HPDE6-E6E7 (cell line): ENCODE measurements around the gene TRIOBP.
"Not testable (repeated sequence)": the region's sequence is repeated elsewhere in the genome, so short reads cannot be mapped to it uniquely, and the experiment has no call there.

Experiments
- DNase-seq: peaks from one replicate; pipeline ENCODE4 v3.0.0; 2011; ENCODE audit warnings: missing footprints; ENCODE audit errors: extremely low spot score

TRIOBP gene

DNA sequence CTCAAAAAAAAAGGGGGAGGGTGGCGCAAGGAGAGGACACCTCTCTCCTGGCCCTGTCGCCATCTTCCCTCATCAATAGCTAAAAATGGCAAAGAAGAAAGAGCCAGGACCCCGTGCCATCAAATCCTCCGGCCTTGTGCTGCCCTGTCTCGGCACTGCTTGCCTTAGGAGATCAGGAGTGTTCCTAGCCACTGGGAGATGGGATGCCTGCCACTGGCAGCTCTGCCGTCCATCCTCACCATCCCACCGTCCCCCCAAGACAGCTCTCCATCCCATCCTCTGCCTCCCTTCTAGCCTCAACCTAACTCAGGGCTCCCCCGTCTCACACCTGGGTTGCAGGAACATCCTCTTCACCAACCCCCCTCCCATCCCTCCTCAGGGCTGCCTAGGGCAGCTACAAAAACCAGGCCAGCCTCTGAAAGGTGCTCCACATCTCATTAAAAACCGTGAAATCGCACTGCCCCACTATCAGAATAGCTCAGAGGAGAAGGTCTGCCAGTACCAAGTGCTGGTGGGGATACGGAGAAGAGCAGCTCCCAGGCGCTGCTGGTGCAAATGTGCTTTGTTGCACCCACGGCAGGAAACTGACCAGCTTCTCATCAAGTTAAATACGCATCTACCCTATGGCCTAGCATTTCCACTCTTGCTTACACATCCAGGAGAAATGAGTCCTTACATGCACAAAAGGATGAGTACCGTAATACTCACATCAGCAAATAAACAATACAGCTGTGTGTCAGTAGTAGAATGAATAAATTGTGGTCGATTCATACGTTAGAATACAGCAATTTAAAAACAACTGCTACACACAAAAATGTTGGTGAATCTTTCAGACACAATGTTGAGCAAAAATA lies 79.2 kb downstream of the TRIOBP start:
- peak; percentile 67 for DNase-seq

GRCh38 chr22:37776639-37777005 lies 79.8 kb downstream of the TRIOBP start:
- DNase-seq: no peak

DNA sequence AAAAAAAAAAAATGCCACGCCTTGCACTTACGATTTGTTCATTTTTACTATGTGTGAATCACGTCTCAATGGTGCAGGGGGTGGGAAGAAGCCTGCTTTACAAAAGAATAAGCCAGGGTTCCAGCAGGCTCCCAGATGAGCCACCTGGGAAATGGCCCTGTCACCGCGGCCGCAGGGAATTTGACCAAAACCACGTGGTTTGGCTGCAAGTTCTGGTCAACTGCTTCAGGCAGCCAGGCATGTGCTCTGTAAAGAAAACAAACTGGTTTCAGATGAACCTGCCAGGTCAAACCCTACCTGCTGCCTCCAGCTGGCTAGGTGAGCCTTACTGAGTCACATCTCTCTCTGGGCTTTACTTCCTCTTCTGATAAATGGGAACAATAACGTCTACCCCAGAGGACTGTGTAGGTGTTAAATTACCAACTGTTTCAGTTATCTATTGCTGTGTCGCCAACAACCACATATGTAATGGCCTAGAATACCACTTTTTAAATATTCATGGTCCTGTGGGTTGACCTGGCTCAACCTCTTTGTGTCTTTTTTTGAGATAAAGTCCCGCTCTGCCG lies 80.4 kb downstream of the TRIOBP start:
- DNase-seq: peak; percentile 83

DNA sequence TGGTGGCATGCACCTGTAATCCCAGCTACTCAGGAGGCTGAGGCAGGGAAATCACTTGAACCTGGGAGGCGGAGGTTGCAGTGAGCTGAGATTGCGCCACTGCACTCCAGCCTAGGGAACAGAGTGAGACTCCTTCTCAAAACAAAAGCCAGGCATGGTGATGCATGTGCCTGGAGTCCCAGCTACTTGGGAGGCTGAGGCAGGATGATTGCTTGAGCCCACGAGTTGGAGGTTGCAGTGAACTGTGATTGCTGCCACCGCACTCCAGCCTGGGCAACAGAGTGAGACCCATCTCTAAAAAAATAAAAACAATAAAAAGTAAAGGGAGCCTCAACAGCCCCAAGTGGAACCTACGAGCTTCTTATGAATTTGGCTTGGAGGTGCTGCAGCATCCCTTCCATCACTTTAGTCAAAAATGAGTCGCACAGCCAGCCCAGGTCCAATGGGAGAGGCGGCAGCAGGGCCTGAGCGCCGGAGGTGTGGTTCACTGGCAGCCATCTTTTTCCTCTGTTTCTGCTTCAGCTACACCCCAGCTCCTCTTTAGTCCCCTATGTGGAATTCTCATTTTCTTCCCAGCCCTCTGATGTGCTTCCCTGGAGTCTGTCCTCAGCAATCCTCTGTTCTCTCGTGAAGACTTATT lies 81.6 kb downstream of the TRIOBP start:
- no peak for DNase-seq

GRCh38 chr22:37781434-37782059 lies 84.7 kb downstream of the TRIOBP start:
- no peak for DNase-seq

DNA sequence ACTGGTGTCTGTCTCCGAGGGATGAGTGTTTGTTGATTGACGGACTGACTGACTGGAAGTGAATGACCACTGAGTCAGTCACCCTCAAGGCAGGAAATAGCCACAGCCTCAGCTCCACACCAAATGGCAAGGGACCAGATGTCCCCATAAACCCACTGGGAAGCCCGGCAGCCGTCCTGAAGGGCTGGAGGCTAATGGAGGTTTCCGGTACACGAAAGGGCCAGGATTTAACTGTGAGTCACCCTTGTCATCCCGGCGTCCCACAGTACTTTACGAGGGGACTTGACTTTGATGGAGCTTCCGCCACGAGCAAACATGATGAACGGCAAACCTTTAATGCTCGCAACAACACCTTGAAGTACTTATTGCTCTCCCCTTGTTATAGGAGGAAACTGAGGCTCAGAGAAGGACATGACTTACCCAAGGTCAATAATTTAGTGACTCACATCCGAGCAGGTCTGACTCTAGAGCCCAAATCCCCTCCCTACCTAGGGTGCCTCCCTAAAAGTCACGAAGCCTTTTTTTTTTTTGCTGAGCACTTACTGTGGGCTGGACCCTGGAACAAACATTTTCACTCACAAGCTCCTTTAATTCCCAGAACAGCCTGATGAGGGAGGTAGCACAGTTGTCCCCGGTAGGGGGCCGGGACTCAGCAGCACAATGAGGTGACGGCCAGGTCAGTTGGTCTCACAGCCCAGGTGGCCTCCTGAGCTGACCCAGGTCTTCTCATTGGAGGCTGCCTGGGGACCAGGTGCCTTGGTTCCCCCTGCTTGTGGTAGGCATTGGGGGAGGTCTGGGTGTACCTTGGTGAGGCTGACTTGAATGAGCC lies 85.7 kb downstream of the TRIOBP start:
- no peak for DNase-seq

- peak; percentile 58 for DNase-seq
Measured at GRCh38 chr22:37784829-37785495, 88.1 kb downstream of the TRIOBP start.

GRCh38 chr22:37790234-37790633 lies 93.4 kb downstream of the TRIOBP start:
- DNase-seq: no peak

DNA sequence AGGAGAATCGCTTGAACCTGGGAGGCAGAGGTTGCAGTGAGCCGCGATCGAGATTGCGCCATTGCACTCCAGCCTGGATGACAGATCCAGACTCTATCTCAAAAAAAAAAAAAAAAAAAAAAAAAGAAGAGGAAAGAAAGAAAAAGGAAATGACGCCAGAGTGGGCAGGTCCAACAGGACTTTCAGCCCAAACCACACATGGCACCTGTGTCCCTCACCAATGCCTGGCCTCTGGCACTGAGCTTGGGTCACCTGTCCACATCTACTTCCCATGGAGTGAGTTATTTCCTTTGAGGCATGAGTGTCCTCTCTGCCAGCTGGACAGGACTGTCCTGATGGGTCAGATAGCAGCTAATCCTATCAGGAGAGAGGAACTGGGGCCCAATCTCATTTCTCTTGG lies 95.6 kb downstream of the TRIOBP start:
- no peak for DNase-seq

GRCh38 chr22:37794376-37794775 lies 97.5 kb downstream of the TRIOBP start:
- no peak for DNase-seq

DNA sequence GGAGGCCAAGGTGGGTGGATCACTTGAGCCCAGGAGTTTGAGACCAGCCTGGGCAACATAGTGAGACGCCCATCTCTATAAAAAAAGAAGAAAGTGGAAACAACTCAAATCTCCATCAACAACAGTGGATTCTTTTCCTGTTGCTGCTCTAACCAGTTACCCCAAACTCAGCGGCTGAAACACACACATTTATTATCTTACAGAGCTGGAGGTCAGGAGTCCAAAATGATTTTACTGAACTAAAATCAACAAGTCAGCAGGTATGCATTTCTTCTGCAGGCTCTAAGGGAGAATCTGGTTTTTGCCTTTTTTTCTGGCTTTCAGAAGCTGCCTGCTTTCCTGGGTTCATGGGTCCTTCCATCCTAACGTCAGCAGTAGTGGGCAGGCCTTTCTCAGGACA lies 99.2 kb downstream of the TRIOBP start:
- no peak for DNase-seq

- not testable (repeated sequence) for DNase-seq
Measured at GRCh38 chr22:37797259-37797658, 100.4 kb downstream of the TRIOBP start.

GRCh38 chr22:37797874-37798500 lies 101.1 kb downstream of the TRIOBP start:
- no peak for DNase-seq

DNA sequence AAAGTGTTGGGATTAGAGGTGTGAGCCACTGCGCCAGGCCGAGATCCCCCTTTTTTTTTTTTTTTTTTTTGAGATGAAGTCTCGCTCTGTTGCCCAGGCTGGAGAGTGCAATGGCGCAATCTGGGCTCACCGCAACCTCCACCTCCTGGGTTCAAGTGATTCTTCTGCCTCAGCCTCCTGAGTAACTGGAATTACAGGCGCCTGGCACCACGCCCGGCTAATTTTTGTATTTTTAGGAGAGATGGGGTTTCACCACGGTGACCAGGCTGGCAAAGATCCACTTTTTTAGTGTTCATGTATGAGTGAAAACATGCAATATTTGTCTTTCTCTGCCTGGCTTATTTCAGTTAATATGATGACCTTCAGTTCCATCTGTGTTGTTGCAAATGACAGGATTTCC lies 103.1 kb downstream of the TRIOBP start:
- DNase-seq: not testable (repeated sequence)

DNA sequence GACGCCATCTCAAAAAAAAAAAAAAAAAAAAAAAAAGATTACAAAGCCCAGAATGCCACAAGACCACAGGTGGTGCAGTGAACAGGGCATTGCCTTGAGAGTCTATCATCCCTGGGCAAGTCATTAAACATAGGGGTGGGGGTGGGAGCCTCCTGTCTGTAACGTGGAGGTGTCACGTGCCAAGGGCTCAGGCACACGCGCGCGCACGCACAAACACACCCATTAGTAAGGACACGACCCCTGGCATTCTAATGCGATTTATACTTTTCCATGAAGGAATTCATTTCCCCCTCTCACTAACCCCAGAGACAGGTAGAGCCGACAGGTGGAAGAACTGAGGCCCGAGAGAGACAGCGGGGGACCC lies 105.1 kb downstream of the TRIOBP start:
- no peak for DNase-seq

GRCh38 chr22:37802310-37803194 lies 105.7 kb downstream of the TRIOBP start:
- DNase-seq: no peak

GRCh38 chr22:37803195-37803638 lies 106.4 kb downstream of the TRIOBP start:
- DNase-seq: no peak

DNA sequence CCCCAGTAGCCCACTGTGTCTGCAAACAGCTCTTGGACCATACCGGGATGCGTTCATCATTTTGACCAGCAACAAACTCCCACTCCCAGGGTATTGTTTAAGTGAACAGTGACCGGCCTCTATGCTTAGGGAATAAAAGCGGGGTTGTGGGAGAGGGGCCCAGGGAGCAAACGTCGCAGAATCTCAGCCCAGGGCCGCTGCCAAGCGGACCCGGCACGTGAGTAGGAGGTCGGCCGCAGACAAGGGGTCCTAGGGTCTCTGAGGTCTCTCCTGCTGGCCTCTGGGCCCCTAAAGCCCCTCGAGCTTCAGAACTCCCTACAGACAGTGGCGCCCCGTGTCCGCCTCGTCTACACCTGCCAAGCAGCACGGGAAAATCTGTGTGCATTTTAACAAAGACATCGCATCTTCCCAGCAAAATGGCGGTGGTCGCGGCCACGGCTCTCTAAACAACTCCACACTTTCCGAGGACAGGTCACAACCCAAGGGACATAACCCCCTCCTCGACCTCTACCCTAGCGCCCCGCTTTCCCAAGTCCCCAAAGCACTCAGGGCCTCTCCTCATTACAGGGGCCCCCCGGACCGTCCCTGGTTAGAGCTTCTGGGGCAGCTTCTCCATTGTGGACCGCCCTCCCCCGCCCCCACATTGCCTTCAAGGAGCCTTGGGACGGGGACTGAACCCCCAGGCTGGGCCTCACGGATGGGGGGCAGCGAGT lies 106.9 kb downstream of the TRIOBP start:
- DNase-seq: no peak

DNA sequence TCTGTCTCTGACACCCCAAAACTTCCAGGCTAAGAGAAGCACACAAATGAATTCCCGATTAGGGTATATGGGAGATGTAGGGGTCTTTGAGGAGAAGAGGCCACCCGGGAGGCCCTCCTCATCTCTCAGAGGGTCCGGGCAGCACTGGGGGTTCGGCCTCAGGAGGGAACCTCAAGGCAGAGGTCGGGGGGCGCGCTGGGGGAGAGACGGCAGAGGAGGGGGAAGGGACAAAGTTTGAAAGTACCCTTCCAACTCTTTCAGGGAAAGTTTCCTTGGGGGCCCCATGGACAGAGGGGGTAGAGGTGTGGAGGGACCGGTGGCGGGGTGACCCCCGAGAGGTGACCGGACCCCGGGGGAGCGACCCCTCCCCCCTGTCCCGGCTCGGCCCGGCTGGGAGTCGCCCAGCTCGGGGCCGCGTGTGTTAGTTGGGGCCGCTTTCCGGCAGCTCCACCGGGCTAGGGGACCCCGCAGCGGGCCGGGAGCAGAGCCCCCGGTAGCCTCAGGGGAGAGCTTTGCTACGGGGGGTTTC lies 107.6 kb downstream of the TRIOBP start:
- DNase-seq: no peak
